Effector memory CD4-positive, alpha-beta T cell (primary cell): ENCODE results near the gene RBMS1.

Source experiments
- DNase-seq, 3 donors: peaks; one replicate each; pipeline ENCODE4 v3.0.0-alpha.2; 2020
- H3K27ac ChIP-seq: 2 replicates; pipeline ENCODE4 v1.7.0; 2013; ENCODE audit warnings: mild to moderate bottlenecking, low read length, moderate library complexity; ENCODE audit not compliant: insufficient read depth, poor library complexity, severe bottlenecking
- H3K27me3 ChIP-seq: replicated peaks from 2 replicates; pipeline ENCODE4 v1.7.0; 2013; ENCODE audit warnings: mild to moderate bottlenecking, low read length; ENCODE audit not compliant: insufficient read depth, control insufficient read depth, poor library complexity, severe bottlenecking
- H3K36me3 ChIP-seq: 2 replicates; pipeline ENCODE4 v1.7.0; 2013; ENCODE audit warnings: mild to moderate bottlenecking, low read length, moderate library complexity; ENCODE audit not compliant: control insufficient read depth, insufficient read depth
- H3K4me1 ChIP-seq: 2 replicates; pipeline ENCODE4 v1.7.0; 2013; ENCODE audit warnings: low read length, mild to moderate bottlenecking; ENCODE audit not compliant: control insufficient read depth, insufficient read depth, poor library complexity, severe bottlenecking
- H3K4me3 ChIP-seq: 2 replicates; pipeline ENCODE4 v1.7.0; 2013; ENCODE audit warnings: low read length, low read depth, mild to moderate bottlenecking; ENCODE audit not compliant: insufficient read depth, poor library complexity, severe bottlenecking
- H3K9me3 ChIP-seq: 2 replicates; pipeline ENCODE4 v1.7.0; 2013; ENCODE audit warnings: mild to moderate bottlenecking, low read length, moderate library complexity; ENCODE audit not compliant: control insufficient read depth

RBMS1 gene

GRCh38 chr2:160390544-160391455, 102.8 kb downstream of the RBMS1 start:
- Histone ChIP-seq H3K27ac (no peak overlapping the region), H3K9me3 (no peaks in the 10 kb centered on the region), H3K27me3 (no peaks in the 10 kb centered on the region), H3K4me1 (peaks cover 59% of the 10 kb centered on the region), H3K36me3 (no peaks in the 10 kb centered on the region), H3K4me3 (no peak overlapping the region)
- DNase-seq: no peak

DNA sequence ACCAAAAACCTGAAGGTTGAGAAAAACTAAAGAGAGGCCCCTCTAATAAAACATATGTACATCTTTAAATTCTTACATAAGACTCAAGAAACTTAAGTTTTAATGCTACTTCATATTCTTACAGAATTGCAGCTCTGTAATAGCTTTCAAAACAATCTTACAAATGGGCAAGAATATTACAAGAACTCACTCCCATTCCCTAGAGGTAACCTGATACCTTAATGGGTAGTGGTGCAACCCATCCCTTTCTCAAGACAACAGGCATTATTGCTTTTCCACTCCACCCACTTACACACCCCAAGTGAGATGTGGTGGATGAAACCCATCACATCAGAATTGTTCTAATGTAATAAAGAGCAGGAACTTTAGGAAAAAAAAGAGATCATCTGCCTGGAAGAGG, 103.7 kb downstream of the RBMS1 start:
- Histone ChIP-seq H3K27me3 (no peaks in the 10 kb centered on the region), H3K4me3 (no peak overlapping the region), H3K36me3 (no peaks in the 10 kb centered on the region), H3K4me1 (peaks cover 58% of the 10 kb centered on the region), H3K27ac (no peak overlapping the region), H3K9me3 (no peaks in the 10 kb centered on the region)
- DNase-seq: no peak

DNA sequence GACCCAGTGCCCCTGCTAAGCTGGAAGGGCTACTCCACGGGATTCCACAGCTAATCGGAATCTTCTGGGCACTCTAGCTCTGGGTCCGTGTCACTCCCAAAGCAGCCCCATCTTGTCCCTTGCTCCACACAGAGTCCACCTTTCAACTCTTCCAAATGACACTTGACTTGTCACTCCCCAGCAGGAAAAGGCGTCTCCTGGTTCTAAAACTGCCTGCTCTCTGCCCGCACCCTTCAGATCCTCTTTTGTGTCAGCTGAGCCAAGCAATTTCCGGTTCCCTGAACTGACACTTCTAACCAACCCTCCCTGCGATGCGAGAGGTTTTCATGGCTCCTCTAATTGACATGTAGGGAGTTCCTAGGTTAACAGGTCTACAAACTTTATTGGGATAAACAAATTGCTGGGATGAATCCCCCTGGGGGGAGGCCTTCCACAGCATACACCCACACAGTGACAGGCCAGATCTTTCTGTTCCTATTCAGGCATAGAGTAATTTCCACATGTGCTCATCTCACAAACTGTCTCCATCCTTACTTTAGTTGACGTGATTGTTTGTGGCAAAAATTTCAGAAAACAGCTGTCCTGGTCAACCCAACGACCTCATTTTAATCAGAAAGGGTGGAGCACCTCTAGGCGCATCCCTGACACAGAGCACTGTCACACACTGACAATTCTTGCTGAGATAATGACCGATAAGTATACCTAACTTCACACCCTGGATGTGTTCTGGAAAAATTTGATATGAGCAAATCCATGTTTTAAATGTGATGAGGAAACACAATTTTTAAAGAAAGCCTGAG, 104.9 kb downstream of the RBMS1 start:
- peaks cover 50% of the 10 kb centered on the region for H3K4me1 ChIP-seq
- no peaks in the 10 kb centered on the region for H3K27me3 ChIP-seq
- peak overlapping the region; percentile 14 for H3K27ac ChIP-seq
- peak; percentile 11 to 24 (median 13) for DNase-seq
- H3K9me3 ChIP-seq: no peaks in the 10 kb centered on the region
- peak overlapping the region; percentile 11 for H3K4me3 ChIP-seq
- no peaks in the 10 kb centered on the region for H3K36me3 ChIP-seq

DNA sequence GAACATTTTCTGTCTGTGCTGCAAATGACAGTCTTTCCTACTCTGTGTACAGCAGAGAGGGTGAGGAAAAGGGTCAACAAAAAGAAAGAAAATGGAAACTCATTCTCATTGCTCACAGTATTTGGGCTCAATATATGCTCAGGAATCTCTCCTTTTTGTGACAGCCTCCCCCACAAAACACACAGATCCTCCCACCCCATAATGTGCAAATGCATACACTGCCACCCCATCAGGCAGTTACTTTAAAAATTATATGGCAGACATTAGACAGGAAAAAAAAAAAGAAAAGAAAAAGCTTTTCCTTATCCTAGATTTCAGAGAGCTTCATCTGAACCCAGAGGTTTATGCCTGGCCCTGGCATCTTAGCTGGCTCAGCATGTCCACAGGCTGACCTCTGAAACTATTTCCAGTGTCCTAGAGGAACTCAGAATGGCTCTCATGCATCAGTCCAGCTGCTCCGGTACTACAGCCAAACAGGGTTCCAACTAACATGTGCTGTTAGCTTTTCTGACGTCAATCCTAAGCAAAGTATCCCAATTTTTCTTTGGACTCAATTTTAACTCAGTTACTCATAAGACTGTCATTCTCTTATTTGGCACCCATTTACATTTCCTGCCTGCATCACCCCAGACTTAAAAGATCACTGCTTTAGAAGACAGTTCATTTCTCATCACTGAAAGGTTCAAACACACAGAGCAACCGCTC, 105.9 kb downstream of the RBMS1 start:
- peak overlapping the region; percentile 14 for H3K27ac ChIP-seq
- H3K4me1 ChIP-seq: peaks cover 47% of the 10 kb centered on the region
- H3K36me3 ChIP-seq: no peaks in the 10 kb centered on the region
- no peak overlapping the region for H3K4me3 ChIP-seq
- no peaks in the 10 kb centered on the region for H3K27me3 ChIP-seq
- no peak for DNase-seq
- no peaks in the 10 kb centered on the region for H3K9me3 ChIP-seq

GRCh38 chr2:160384791-160385190, 108.8 kb downstream of the RBMS1 start:
- no peak overlapping the region for H3K27ac ChIP-seq
- no peak for DNase-seq
- peaks cover 35% of the 10 kb centered on the region for H3K4me1 ChIP-seq
- no peaks in the 10 kb centered on the region for H3K9me3 ChIP-seq
- no peaks in the 10 kb centered on the region for H3K36me3 ChIP-seq
- H3K4me3 ChIP-seq: no peak overlapping the region
- no peaks in the 10 kb centered on the region for H3K27me3 ChIP-seq

- DNase-seq: no peak
- Histone ChIP-seq H3K4me1 (peaks cover 22% of the 10 kb centered on the region), H3K4me3 (no peak overlapping the region), H3K27me3 (no peaks in the 10 kb centered on the region), H3K36me3 (no peaks in the 10 kb centered on the region), H3K9me3 (no peaks in the 10 kb centered on the region), H3K27ac (no peak overlapping the region)
Measured at GRCh38 chr2:160381425-160381951, 112.1 kb downstream of the RBMS1 start.

DNA sequence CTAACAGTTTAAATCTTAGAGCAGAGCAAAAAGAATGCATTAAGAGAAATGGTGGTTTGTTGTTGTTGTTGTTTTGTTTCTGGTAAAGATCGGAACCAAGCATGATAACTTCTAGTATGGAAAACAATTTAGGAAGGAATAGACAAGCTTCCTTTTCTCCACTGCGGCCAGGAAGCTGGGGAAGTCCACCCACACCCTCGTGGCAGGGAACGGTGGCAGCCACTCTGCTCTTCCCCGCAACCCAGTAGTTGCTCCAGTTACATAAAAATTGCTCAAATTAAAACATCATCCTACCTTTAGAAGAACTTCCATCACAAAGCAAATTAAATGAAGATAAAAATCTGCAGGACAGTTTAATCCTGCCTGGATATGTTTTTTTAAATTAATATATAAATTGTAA, 113.0 kb downstream of the RBMS1 start:
- Histone ChIP-seq H3K27ac (no peak overlapping the region), H3K4me3 (no peak overlapping the region), H3K36me3 (no peaks in the 10 kb centered on the region), H3K9me3 (no peaks in the 10 kb centered on the region), H3K4me1 (peaks cover 24% of the 10 kb centered on the region), H3K27me3 (no peaks in the 10 kb centered on the region)
- DNase-seq: no peak

GRCh38 chr2:160380000-160380570, 113.5 kb downstream of the RBMS1 start:
- Histone ChIP-seq H3K9me3 (no peaks in the 10 kb centered on the region), H3K27ac (no peak overlapping the region), H3K4me3 (no peak overlapping the region), H3K4me1 (peaks cover 26% of the 10 kb centered on the region), H3K36me3 (no peaks in the 10 kb centered on the region), H3K27me3 (no peaks in the 10 kb centered on the region)
- DNase-seq: no peak

DNA sequence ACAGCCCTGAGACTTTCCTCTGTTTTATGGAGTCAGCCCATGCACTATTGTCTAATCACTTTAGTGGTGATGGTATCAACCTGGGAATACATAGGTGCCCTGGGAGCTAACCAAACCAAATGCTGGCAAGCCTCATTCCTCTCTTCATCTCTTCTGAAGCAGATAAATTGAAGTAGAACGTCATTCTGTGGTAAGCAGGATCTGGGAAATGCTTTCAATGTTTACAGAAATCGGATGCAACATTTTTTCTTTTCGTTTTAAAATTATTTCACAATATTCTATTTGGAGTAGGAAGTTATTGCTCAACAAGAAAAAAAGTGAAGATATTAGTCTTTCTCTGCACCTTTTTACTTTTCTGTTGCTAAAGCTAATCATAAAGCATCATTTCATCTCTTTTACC, 114.2 kb downstream of the RBMS1 start:
- Histone ChIP-seq H3K27me3 (no peaks in the 10 kb centered on the region), H3K4me1 (peaks cover 24% of the 10 kb centered on the region), H3K27ac (no peak overlapping the region), H3K9me3 (no peaks in the 10 kb centered on the region), H3K36me3 (no peaks in the 10 kb centered on the region), H3K4me3 (no peak overlapping the region)
- no peak for DNase-seq
